SK-N-SH (cell line): ENCODE measurements around the gene CEP250.

Source experiments
- ELF1 ChIP-seq: IDR thresholded peaks from 2 replicates; pipeline ENCODE4 v1.4.0; 2012
- EZH2phosphoT487 ChIP-seq: fragments of 200-600 bp; sonication (generic); IDR thresholded peaks from 2 replicates; pipeline ENCODE4 v1.6.1; 2017; ENCODE audit warnings: low read depth, mixed run types, mild to moderate bottlenecking, antibody characterized with exemption, moderate library complexity, borderline replicate concordance
- FOXM1 ChIP-seq: IDR thresholded peaks from 2 replicates; pipeline ENCODE4 v1.4.0; 2012; ENCODE audit warnings: low read depth, mild to moderate bottlenecking
- GABPA ChIP-seq: IDR thresholded peaks from 2 replicates; pipeline ENCODE4 v1.4.0; 2012; ENCODE audit warnings: low read depth, mild to moderate bottlenecking
- RAD21 ChIP-seq: IDR thresholded peaks from 2 replicates; pipeline ENCODE4 v1.6.1; 2012; ENCODE audit warnings: mild to moderate bottlenecking, low read length
- RFX5 ChIP-seq: IDR thresholded peaks from 2 replicates; pipeline ENCODE4 v1.6.1; 2012; ENCODE audit warnings: mild to moderate bottlenecking, improper control_type of control experiment, low read length
- SMC3 ChIP-seq: IDR thresholded peaks from 2 replicates; pipeline ENCODE4 v1.6.1; 2012; ENCODE audit warnings: low read depth, low read length, improper control_type of control experiment
- TF ChIP-seq, protein P1 (sequence below): IDR thresholded peaks from 2 replicates; pipeline ENCODE4 v1.6.1; 2012; ENCODE audit warnings: mild to moderate bottlenecking, low read depth, low read length, moderate library complexity
- TF ChIP-seq, protein P2 (sequence below): fragments of 200-600 bp; sonication (generic); IDR thresholded peaks from 2 replicates; pipeline ENCODE4 v1.6.1; 2017; ENCODE audit warnings: antibody characterized with exemption, mild to moderate bottlenecking, moderate library complexity
- TF ChIP-seq, protein P3 (sequence below): IDR thresholded peaks from 2 replicates; pipeline ENCODE4 v1.4.0; 2012; ENCODE audit warnings: low read depth

DNA sequence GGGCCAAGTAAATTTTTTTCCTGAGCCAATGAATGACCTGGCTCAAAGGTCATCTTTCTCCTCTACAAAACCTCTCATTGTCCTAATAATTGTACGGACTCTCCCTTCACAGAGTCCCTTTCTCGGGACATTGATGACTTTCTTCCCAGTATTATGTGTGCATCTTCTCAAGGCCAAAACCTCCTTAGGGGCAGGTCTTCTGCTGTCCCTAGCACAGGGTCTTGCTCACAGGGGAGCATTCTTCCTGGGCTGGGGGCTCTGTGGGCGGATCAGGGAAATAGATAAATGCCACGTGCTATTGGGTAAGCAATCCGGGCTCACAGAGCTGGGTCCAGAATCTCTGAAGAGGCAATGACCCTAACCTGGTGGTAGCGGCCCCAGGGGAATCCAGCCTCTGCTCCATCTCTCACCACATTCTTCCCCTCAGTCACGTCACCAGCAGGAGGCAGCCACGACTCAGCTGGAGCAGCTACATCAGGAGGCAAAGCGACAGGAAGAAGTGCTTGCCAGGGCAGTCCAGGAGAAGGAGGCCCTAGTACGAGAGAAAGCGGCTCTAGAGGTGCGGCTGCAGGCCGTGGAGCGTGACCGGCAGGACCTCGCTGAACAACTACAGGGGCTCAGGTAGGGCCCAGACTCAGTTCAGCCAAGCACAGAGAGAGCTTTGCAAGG lies 23.5 kb downstream of the CEP250 start:
- TF ChIP-seq RAD21 (no peak), ELF1 (no peak), RFX5 (no peak), SMC3 (no peak), FOXM1 (no peak), EZH2phosphoT487 (no peak), GABPA (no peak)
- TF ChIP-seq, protein P1, sequence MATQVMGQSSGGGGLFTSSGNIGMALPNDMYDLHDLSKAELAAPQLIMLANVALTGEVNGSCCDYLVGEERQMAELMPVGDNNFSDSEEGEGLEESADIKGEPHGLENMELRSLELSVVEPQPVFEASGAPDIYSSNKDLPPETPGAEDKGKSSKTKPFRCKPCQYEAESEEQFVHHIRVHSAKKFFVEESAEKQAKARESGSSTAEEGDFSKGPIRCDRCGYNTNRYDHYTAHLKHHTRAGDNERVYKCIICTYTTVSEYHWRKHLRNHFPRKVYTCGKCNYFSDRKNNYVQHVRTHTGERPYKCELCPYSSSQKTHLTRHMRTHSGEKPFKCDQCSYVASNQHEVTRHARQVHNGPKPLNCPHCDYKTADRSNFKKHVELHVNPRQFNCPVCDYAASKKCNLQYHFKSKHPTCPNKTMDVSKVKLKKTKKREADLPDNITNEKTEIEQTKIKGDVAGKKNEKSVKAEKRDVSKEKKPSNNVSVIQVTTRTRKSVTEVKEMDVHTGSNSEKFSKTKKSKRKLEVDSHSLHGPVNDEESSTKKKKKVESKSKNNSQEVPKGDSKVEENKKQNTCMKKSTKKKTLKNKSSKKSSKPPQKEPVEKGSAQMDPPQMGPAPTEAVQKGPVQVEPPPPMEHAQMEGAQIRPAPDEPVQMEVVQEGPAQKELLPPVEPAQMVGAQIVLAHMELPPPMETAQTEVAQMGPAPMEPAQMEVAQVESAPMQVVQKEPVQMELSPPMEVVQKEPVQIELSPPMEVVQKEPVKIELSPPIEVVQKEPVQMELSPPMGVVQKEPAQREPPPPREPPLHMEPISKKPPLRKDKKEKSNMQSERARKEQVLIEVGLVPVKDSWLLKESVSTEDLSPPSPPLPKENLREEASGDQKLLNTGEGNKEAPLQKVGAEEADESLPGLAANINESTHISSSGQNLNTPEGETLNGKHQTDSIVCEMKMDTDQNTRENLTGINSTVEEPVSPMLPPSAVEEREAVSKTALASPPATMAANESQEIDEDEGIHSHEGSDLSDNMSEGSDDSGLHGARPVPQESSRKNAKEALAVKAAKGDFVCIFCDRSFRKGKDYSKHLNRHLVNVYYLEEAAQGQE: no peak
- TF ChIP-seq, protein P2, sequence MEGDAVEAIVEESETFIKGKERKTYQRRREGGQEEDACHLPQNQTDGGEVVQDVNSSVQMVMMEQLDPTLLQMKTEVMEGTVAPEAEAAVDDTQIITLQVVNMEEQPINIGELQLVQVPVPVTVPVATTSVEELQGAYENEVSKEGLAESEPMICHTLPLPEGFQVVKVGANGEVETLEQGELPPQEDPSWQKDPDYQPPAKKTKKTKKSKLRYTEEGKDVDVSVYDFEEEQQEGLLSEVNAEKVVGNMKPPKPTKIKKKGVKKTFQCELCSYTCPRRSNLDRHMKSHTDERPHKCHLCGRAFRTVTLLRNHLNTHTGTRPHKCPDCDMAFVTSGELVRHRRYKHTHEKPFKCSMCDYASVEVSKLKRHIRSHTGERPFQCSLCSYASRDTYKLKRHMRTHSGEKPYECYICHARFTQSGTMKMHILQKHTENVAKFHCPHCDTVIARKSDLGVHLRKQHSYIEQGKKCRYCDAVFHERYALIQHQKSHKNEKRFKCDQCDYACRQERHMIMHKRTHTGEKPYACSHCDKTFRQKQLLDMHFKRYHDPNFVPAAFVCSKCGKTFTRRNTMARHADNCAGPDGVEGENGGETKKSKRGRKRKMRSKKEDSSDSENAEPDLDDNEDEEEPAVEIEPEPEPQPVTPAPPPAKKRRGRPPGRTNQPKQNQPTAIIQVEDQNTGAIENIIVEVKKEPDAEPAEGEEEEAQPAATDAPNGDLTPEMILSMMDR: no peak
- TF ChIP-seq, protein P3, sequence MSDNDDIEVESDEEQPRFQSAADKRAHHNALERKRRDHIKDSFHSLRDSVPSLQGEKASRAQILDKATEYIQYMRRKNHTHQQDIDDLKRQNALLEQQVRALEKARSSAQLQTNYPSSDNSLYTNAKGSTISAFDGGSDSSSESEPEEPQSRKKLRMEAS: no peak
